Measurements from ENCODE around the gene TCERG1L.
"Not testable (repeated sequence)": the region's sequence is repeated elsewhere in the genome, so short reads cannot be mapped to it uniquely, and the experiment has no call there.

The TCERG1L gene

DNA sequence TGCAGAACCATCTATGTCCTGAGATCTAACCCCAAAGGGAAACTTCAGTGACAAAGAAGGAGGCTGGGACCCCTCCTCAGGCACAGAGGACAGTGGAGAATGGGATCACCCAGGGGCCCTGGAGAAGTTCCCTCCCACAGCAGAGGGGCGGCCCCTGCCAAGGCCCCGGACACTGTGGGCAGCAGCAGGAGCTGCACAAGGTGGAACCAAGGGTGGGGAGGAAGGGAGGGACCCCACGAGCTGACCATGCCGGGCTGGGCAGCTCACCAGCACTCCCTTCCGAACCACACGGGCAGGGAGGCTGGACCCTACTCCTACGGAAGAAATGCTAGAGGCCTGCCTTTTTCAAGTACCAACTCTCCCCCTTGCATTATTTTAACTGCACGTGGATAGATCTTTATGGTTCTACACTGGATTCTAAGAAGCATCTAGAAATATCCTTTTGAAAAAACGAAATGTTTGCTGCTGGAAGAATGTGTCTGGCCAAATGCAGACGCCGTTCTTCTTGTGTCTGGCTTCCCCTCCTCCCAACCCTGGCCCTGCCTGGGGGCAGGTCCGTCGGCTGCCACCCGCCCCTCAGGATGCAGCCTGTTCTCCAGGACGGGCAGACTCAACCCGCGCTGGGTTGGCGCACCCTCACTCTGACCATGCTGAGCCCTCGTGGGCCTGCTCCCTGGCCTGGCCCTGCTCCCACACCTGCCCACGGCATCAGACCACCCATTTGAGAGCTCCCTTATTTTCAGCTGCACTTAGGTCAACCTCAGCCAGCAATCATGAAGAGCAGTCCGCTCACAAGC, 193.9 kb downstream of the TCERG1L start:
- DNase-seq: no peak

DNA sequence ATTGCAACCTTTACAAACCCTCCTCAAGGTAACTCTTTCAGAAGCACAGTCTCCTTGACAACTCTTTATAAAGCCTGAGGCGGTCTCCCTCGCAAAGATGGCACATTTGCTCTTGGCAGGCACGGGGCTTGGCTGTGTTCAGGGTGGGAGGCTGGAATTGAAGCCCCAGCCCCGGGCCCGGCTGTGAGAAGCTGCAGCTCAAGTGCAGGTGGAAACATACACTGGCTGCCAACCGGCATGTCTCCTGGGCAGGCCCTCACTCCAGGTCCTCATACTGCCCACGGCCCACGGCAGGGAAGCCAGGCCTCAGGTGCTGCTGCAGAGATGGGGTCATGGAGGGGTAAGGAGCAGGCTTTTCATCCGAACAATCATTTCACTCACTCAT, 194.5 kb downstream of the TCERG1L start:
- no peak for DNase-seq

DNA sequence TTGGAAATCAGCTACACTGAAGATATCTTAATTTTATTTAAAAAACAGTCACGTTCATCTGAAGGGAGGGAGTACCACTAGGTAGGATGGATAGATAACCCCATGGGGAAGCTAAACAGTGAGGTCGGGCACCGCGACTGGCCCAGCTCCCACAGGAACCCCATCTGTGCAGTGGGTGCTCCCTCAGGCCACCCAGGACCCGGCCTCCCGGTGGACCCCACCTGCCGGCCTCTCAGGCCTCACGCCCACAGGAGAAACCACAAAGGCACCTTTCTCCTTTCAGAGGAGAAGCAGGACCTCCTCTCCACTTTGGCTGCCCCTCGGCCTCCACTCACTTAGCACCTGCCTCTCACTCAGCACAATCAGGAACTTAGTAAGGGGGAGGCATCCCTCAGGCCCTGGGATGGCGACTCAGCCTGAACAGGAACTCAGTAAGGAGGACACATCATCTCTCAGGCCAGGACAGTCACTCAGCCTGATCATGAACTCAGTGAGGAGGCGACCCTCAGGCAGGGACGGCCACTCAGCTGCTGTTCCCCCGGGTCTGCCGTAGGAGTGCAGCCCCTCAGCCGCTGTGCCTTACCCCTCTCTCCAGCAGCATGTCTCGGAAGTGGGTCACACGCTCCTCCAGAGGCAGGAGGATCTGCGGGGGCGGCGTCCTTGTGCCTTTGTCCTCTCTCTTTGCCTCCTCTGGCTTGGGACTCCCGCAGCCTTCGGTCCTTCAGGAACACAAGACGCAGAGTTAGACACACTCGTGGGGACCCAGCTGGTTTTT, 195.1 kb downstream of the TCERG1L start:
- DNase-seq: no peak

- no peak for DNase-seq
Observed at GRCh38 chr10:131115801-131116200, 195.7 kb downstream of the TCERG1L start.

- DNase-seq: no peak
Observed at GRCh38 chr10:131115321-131115720, 196.2 kb downstream of the TCERG1L start.

DNA sequence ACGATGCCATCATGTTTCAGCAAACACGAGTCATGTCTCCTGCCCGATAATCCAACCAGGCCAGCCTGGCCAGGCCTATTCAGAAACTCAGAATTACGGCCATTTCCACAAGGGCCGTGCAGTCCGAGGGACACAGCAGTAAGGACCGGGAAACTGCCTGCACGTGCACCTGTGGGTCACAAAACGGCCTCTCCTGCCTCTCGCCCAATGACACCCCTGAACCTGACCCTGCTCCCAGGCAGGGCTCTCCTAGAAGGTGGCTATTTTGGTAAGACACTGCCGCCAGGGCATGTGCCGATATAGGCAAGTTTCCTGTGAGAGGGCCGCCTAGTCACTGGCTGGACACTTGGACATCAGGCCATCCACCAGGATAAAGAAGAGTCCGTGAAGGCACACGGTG, 196.7 kb downstream of the TCERG1L start:
- no peak for DNase-seq

DNA sequence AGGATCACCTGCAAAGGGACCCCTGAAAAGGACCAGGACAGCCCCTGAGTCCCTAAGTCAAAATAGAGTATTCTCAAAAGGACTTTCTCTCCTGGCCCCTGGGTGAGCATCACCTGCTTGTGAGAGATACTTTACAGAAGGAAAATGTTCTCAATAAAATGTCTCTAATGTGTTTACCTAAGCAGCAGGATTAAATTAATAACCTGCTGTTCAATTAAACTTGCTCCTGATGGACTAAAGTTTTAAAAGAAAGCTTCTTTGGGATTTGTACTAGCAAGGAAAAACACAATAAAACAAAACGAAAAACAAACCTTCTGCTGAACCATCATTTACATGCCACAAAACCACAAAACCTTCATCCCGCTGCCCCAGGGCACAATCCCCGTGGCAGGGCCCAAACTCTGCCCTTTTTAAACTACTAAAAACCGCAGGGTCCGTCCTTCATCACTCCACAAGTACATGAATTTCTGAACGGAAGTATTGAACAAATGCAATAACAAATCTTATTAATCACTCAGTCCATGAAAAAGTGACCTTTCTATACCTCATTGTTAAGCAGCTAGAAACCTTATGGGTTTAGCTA, 197.7 kb downstream of the TCERG1L start:
- no peak for DNase-seq

DNA sequence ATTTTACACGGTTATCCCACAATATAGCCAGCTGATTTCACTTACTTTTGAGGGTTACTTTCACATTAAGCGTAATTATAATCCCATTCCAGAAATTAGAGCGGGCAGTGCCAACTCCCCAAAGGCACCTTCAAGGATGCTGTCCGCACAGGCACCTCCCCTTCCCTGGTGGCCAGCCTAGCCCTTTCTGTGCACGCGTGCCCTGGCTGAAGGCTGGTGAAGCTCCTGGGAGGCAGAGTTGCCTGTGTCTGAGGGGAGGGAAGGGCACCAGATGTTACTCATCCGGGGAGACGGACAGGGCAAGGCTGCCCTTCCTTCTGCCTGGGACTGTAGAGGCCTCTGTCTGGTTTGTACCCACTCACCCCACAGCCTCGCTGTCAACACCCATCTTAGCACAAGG, 198.4 kb downstream of the TCERG1L start:
- no peak for DNase-seq

- no peak for DNase-seq
Observed at GRCh38 chr10:131112691-131113090, 198.8 kb downstream of the TCERG1L start.

GRCh38 chr10:131111471-131112080, 199.9 kb downstream of the TCERG1L start:
- no peak for DNase-seq

GRCh38 chr10:131111007-131111406, 200.5 kb downstream of the TCERG1L start:
- no peak for DNase-seq

DNA sequence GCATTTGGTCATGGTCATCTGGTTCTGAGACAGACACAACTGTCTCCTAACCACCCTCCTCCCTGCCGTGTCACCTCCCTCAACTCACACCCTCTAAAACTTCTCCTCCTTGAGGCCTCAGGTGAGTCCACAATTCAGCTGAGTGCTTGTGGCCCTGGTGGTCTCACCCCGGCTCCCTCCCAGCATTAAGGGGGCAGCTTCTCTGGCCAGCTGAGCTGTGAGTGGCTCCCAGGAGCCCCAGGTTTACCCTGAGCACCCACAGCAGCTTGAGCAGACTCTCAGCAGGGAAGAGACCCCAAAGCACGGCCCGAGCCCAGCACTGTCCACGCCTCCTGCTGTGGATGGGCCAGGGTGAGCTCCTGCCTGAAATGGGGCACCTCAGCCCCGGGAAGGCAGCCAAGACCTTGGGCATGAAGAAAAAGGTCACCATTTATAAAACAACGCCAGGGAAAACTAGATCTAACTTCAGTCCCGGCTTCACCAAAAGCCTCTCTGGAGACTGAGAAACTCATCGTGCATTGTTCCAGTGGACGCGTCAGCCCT, 201.2 kb downstream of the TCERG1L start:
- no peak for DNase-seq

DNA sequence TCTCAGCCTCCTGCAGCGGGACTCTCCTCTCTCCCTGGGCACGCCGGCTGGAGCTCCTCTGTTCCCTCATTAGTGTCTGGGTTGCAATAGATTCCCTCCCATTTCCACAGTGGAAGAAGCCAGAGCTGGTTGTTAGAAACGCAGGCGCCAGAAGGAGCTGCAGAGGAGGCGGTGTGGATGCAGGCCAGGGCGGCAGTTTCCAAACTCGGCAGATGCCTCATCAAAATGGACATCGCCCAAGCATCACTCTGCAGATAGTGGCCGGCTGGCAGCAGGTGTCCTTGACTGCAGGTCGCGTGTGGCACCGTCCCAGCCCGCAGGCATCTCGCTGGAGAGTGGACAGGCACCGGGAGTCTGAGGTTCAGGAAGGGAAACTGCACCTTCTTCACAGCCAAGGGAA, 201.8 kb downstream of the TCERG1L start:
- no peak for DNase-seq

DNA sequence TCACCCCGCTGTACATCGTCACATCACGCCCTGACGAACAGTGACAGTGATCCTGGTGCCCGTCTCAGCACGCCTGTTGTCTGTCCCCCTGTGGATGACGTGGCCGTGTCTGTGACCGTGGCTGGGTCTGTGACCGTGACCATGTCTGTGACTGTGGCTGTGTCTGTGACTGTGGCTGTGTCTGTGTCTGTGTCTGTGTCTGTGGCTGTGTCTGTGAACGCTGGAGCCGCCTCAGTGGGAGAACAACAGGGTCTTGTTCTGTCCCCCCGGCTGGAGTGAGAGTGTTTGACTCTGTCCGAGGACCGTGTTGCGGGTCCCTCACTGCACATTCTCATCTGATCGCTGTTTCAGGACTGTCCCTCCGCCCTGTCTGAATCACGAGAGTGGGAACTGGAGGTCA, 202.2 kb downstream of the TCERG1L start:
- DNase-seq: no peak

- DNase-seq: no peak
Observed at GRCh38 chr10:131107970-131108369, 203.6 kb downstream of the TCERG1L start.

GRCh38 chr10:131102676-131103075, 208.8 kb downstream of the TCERG1L start:
- DNase-seq: no peak

- no peak for DNase-seq
Observed at GRCh38 chr10:131102147-131102546, 209.4 kb downstream of the TCERG1L start.

GRCh38 chr10:131100418-131101410, 210.8 kb downstream of the TCERG1L start:
- not testable (repeated sequence) for DNase-seq

DNA sequence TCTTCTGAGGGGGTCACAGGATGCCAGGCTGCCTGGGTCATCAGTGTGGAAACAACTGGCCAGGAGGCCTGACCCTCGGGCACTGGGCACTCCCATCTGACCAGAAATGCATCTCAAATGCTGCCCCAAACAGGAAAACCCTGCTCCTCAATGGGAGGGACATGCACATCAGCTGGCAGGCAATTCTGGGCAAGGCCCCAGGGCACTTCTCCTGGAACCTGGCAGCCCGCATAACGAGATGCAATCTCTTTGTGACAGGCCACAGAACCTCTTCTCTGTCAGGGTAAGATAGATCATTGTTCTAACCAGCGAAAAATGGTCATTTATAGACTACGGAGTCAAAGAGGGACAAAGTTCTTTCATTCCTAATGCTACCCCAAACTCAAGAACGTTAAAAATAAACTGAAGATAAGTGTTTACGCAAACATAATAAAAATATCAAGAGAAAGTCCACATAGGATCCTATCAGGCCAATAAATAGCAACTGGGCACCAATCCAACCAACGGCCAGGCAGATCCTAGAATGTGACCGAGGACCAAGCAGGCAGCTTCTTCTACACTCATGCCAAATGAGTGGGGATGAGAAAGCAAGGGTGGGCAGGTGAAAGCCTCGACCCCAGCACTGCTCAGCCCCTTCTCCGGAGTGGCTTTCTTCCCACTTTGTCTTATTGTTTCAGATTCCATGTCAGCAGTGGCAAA, 212.3 kb downstream of the TCERG1L start:
- DNase-seq: no peak

- no peak for DNase-seq
Observed at GRCh38 chr10:131098416-131098952, 213.0 kb downstream of the TCERG1L start.

DNA sequence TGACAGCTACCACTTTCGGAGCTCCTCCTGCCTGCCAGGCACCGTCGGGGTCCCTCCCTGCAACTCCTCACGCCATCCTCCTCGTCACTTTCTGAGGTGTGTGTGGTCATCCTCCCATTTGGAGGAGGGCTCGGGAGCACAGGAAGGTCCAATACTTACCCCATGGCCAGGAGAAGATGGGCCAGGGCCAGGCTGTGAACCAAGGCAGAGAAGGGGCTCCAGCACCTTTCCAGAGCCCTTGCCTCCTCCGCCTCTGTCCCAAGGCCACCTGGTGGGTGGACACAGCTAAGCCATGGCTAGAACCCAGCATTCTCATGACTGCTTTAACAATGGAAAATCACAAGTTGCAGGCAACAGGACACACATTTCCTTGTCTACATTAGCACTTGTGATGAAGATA, 215.5 kb downstream of the TCERG1L start:
- DNase-seq: no peak
